Measurements from ENCODE around the gene SPAG17. TPM values are rescaled to one million over a fixed set of nuclear protein-coding genes. Genes with fewer than 3 reads are reported as not detected.

Gene SPAG17
- total RNA-seq, 4 donors from 2014 or later = not detected

GRCh38 chr1:118143121-118143520, 41.9 kb downstream of the SPAG17 start:
- H3K9me3 ChIP-seq = no peaks in the 10 kb centered on the region
- no peaks in the 10 kb centered on the region for H3K4me1 ChIP-seq
- no peaks in the 10 kb centered on the region for H3K36me3 ChIP-seq
- no peaks in the 10 kb centered on the region for H3K27me3 ChIP-seq
- DNase-seq = no peak
- TF ChIP-seq CTCF (IDR thresholded peaks at IDR 0.05) (no peak), POLR2A (IDR thresholded peaks at IDR 0.05) (no peak)
- no peak overlapping the region for H3K4me3 ChIP-seq
- no peak overlapping the region for H3K27ac ChIP-seq

GRCh38 chr1:118142546-118142945, 42.5 kb downstream of the SPAG17 start:
- no peak overlapping the region for H3K27ac ChIP-seq
- no peaks in the 10 kb centered on the region for H3K36me3 ChIP-seq
- DNase-seq = no peak
- no peaks in the 10 kb centered on the region for H3K27me3 ChIP-seq
- no peak overlapping the region for H3K4me3 ChIP-seq
- TF ChIP-seq CTCF (IDR thresholded peaks at IDR 0.05) = no peak
- no peak for TF ChIP-seq POLR2A (IDR thresholded peaks at IDR 0.05)
- no peaks in the 10 kb centered on the region for H3K4me1 ChIP-seq
- no peaks in the 10 kb centered on the region for H3K9me3 ChIP-seq

GRCh38 chr1:118137900-118138299, 47.1 kb downstream of the SPAG17 start:
- no peaks in the 10 kb centered on the region for H3K4me1 ChIP-seq
- H3K27ac ChIP-seq = no peak overlapping the region
- no peaks in the 10 kb centered on the region for H3K9me3 ChIP-seq

GRCh38 chr1:118136187-118136941, 48.7 kb downstream of the SPAG17 start:
- Histone ChIP-seq H3K9me3 (no peaks in the 10 kb centered on the region), H3K36me3 (no peaks in the 10 kb centered on the region), H3K27ac (no peak overlapping the region), H3K27me3 (no peaks in the 10 kb centered on the region), H3K4me1 (no peaks in the 10 kb centered on the region), H3K4me3 (no peak overlapping the region)
- no peak for TF ChIP-seq CTCF (IDR thresholded peaks at IDR 0.05)
- TF ChIP-seq POLR2A (IDR thresholded peaks at IDR 0.05) = no peak
- DNase-seq = no peak

More at GRCh38 chr1:118137900-118138299, 47.1 kb downstream of the SPAG17 start:
- Histone ChIP-seq H3K27me3 (no peaks in the 10 kb centered on the region), H3K4me3 (no peak overlapping the region), H3K36me3 (no peaks in the 10 kb centered on the region)
- no peak for DNase-seq
- TF ChIP-seq POLR2A (IDR thresholded peaks at IDR 0.05) = no peak
- no peak for TF ChIP-seq CTCF (IDR thresholded peaks at IDR 0.05)

GRCh38 chr1:118132000-118132399, 53.0 kb downstream of the SPAG17 start:
- TF ChIP-seq CTCF (IDR thresholded peaks at IDR 0.05) (no peak), POLR2A (IDR thresholded peaks at IDR 0.05) (no peak)
- Histone ChIP-seq H3K4me3 (no peak overlapping the region), H3K9me3 (no peaks in the 10 kb centered on the region), H3K27ac (no peak overlapping the region), H3K27me3 (no peaks in the 10 kb centered on the region), H3K4me1 (no peaks in the 10 kb centered on the region), H3K36me3 (no peaks in the 10 kb centered on the region)
- DNase-seq = no peak

Measured in Peyer's patch (tissue), 4 donors.